Right atrium auricular region (tissue), 2 donors: ENCODE measurements around the gene BACH2. TPM values are rescaled to one million over a fixed set of nuclear protein-coding genes. Genes with fewer than 3 reads are reported as not detected.

Source experiments
- DNase-seq: peaks from one replicate; pipeline ENCODE4 v3.0.0-alpha.2; 2019; ENCODE audit warnings: low spot score
- H3K27ac ChIP-seq, 2 donors: fragments of 200-600 bp; sonication (generic); 1 replicate in 1 of 2; 2 replicates in 1 of 2; pipeline ENCODE4 v1.5.1; 2016 to 2019
- H3K27me3 ChIP-seq, 2 donors: fragments of 200-600 bp; sonication (generic); one replicate each; pipeline versions ENCODE4 v1.5.1 to v1.6.0; 2017 to 2019
- H3K36me3 ChIP-seq: fragments of 200-600 bp; sonication (generic); one replicate; pipeline ENCODE4 v1.5.1; 2016
- H3K4me1 ChIP-seq, 2 donors: fragments of 200-600 bp; sonication (generic); one replicate each; pipeline versions ENCODE4 v1.5.1 to v1.6.0; 2017 to 2019
- H3K4me3 ChIP-seq, 2 donors: fragments of 200-600 bp; sonication (generic); 1 replicate in 1 of 2; 2 replicates in 1 of 2; pipeline ENCODE4 v1.5.1; 2017 to 2019; ENCODE audit warnings: mild to moderate bottlenecking in 1 of 2, moderate library complexity in 1 of 2
- H3K9me3 ChIP-seq, 2 donors: fragments of 200-600 bp; sonication (generic); one replicate each; pipeline ENCODE4 v1.5.1; 2019
- CTCF ChIP-seq, 2 donors: fragments of 200-600 bp; sonication (generic); IDR thresholded peaks; one replicate each; pipeline ENCODE4 v1.5.1; 2019; ENCODE audit warnings: antibody characterized with exemption in 2 of 2
- total RNA-seq, 2 donors: library from RNA; depleted of rRNA; stranded (reverse); fragments of >200 nt; gene quantifications; one replicate each; pipeline ENCODE4 v1.1.0, GENCODE V29; 2016

BACH2 gene
- total RNA-seq, 2 donors from 2014 or later, result 0.82 to 2.2 TPM

GRCh38 chr6:90175627-90176538, 120.8 kb downstream of the BACH2 start:
- Histone ChIP-seq H3K4me3 (no peak overlapping the region), H3K27ac (no peak overlapping the region), H3K4me1 (peaks cover 0 to 17% of the 10 kb centered on the region in 2 donors), H3K36me3 (no peaks in the 10 kb centered on the region), H3K27me3 (no peaks in the 10 kb centered on the region), H3K9me3 (peaks cover 0 to 5% of the 10 kb centered on the region in 2 donors)
- DNase-seq, result no peak
- TF ChIP-seq CTCF (IDR thresholded peaks at IDR 0.05), result no peak

GRCh38 chr6:90173262-90173925, 123.2 kb downstream of the BACH2 start:
- no peak overlapping the region for H3K4me3 ChIP-seq
- no peaks in the 10 kb centered on the region for H3K36me3 ChIP-seq
- H3K27me3 ChIP-seq, result no peaks in the 10 kb centered on the region
- no peaks in the 10 kb centered on the region for H3K9me3 ChIP-seq
- TF ChIP-seq CTCF (IDR thresholded peaks at IDR 0.05), result no peak
- no peak overlapping the region for H3K27ac ChIP-seq
- H3K4me1 ChIP-seq, result peaks cover 0 to 28% of the 10 kb centered on the region in 2 donors
- no peak for DNase-seq

- no peak for DNase-seq
- no peaks in the 10 kb centered on the region for H3K36me3 ChIP-seq
- no peak for TF ChIP-seq CTCF (IDR thresholded peaks at IDR 0.05)
- no peaks in the 10 kb centered on the region for H3K9me3 ChIP-seq
- no peaks in the 10 kb centered on the region for H3K27me3 ChIP-seq
- no peak overlapping the region for H3K4me3 ChIP-seq
- H3K4me1 ChIP-seq, result peaks cover 0 to 17% of the 10 kb centered on the region in 2 donors
- no peak overlapping the region for H3K27ac ChIP-seq
These were observed 126.0 kb downstream of the BACH2 start for GRCh38 chr6:90170601-90171000.

- peak overlapping the region; percentile 36 to 68 for H3K27ac ChIP-seq
These were observed 127.3 kb downstream of the BACH2 start for GRCh38 chr6:90169374-90169773.

GRCh38 chr6:90168693-90169131, 127.9 kb downstream of the BACH2 start:
- no peaks in the 10 kb centered on the region for H3K36me3 ChIP-seq
- DNase-seq, result no peak
- peak overlapping the region; percentile 36 to 68 for H3K27ac ChIP-seq
- H3K9me3 ChIP-seq, result no peaks in the 10 kb centered on the region
- H3K4me3 ChIP-seq, result no peak overlapping the region
- TF ChIP-seq CTCF (IDR thresholded peaks at IDR 0.05), result no peak
- no peaks in the 10 kb centered on the region for H3K27me3 ChIP-seq
- H3K4me1 ChIP-seq, result peaks cover 0 to 17% of the 10 kb centered on the region in 2 donors

More at GRCh38 chr6:90169374-90169773, 127.3 kb downstream of the BACH2 start:
- H3K9me3 ChIP-seq, result no peaks in the 10 kb centered on the region
- TF ChIP-seq CTCF (IDR thresholded peaks at IDR 0.05), result no peak
- no peaks in the 10 kb centered on the region for H3K27me3 ChIP-seq
- DNase-seq, result no peak
- peaks cover 0 to 17% of the 10 kb centered on the region in 2 donors for H3K4me1 ChIP-seq
- H3K36me3 ChIP-seq, result no peaks in the 10 kb centered on the region
- H3K4me3 ChIP-seq, result no peak overlapping the region
